IPS DF 19.7 (cell line): Measurements from ENCODE around the gene P2RY2.
"Not testable (repeated sequence)": the region's sequence is repeated elsewhere in the genome, so short reads cannot be mapped to it uniquely, and the experiment has no call there.

ENCODE experiments used
- DNase-seq: peaks from one replicate; pipeline ENCODE4 v3.0.0-alpha.2; 2013; ENCODE audit warnings: low read depth, low spot score

Gene P2RY2

GRCh38 chr11:73266646-73267020, 48.6 kb downstream of the P2RY2 start:
- no peak for DNase-seq

DNA sequence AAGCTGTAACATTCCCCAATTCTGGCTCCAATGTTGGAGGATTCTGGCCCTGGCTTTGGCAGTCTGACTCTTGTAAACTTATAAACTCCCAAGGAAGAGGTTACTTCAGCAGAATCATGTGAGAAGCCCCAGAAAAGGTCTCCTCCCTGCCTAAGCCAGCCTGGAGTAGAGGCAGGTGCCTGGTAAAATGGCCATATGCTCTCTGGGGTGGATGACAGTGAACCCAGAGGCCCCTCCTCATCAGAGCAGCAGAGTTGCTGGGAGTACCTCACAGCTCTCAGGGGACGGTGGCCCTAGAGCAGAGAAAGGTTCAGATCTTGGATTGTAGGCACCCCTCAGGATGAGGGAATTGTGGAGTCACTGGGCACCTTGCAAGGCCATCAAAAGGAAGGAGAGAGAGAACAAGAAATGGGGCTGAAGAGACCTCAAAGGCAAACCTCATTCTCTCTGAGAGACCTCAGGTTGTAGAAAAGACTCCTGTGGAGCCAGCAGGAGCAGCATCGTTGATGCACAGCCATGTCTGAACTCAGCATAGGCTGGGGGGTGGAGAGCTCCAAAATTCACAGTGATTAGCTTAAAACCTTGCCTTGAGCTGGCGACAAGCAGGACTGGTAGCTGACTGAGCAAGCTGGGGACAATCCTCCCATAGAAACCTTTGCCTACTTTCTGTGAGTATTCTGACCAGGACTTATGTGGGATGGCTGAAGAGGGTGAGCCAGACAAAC, 49.2 kb downstream of the P2RY2 start:
- no peak for DNase-seq

DNA sequence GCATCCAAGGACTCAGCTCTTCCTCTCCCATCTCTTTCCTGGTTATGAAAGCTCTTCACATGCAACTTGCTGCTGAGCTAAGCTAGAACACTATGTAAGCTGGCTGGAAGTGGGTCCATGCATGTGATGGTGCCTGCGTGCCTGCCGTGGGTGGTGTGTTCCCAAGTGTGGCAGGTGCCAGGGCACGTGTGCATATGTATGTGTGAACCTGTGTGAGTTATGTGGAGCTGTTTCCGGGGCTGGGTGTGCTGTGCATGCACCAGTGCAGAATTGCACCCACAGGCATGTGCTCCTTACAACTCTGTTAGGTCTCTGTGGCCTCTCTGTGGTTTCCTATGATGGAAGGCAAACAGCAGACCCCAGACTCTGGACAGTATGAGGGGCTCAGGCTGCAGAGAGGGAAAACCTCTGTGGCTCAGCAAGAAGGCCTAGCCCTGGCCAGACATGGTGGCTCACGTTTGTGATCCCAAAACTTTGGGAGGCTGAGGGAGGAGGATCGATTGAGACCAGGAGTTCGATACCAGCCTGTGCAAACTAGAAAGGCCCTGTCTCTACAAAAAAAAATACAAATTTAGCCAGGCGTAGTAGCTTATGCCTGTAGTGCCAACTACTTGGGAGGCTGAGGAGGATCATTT, 49.9 kb downstream of the P2RY2 start:
- DNase-seq = no peak

- no peak for DNase-seq
Observed at GRCh38 chr11:73268671-73269271, 50.7 kb downstream of the P2RY2 start.

GRCh38 chr11:73269459-73270015, 51.5 kb downstream of the P2RY2 start:
- DNase-seq = no peak

GRCh38 chr11:73270016-73270854, 52.2 kb downstream of the P2RY2 start:
- DNase-seq = no peak

DNA sequence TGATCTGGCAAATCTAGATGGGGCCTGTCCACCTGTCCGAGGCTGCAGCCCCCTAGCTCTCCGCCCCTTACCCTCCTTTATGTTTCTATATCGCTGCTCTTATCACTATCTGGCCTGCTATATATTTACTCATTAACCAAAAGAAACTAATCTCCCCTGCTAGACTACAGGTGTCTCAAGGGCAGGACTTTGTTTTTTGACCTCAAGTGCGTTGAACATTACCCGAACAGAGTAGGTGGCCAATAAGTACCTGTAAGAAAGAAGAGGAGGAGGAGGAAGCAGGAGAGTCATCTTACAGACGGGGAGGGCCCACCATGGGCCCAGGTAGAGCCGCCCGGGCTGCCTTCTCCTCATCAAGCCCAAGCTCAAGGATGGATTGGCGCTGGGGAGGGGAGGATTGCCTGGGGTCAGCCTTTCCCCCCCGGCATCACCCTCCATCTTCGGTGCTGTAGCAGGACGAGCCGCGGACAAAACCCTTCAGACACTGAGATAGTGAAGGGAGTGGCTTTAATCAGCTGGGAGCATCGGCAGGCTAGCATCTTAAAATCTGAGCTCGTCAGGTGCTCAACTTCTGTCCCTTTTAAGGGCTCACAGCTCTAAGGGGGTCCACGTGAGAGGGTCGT, 52.9 kb downstream of the P2RY2 start:
- no peak for DNase-seq

DNA sequence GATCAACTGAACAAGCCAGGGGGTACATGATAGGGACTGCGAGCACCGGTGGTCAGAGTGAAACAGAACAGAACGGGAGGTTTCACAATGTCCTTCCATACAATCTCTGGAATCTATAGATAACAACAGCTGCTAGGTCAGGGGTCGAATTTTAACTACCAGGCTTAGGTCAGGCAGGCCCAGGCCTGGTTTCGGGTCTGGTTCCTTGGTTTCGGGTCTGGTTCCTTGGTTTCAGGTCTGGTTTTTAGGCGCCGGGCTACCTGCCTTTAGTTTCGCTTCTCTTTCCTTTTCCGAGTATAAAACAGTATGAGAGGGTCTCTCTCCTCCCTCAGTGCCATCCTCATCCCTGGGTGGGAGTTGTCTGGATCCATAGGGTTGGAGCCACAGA, 53.4 kb downstream of the P2RY2 start:
- DNase-seq = not testable (repeated sequence)

- DNase-seq = no peak
Observed at GRCh38 chr11:73271936-73272679, 54.0 kb downstream of the P2RY2 start, which contains the start of gene P2RY6. TSS of gene P2RY6 (plus strand) at chr11:73272338. CDS start at chr11:73296519, 24,181 bp downstream.

DNA sequence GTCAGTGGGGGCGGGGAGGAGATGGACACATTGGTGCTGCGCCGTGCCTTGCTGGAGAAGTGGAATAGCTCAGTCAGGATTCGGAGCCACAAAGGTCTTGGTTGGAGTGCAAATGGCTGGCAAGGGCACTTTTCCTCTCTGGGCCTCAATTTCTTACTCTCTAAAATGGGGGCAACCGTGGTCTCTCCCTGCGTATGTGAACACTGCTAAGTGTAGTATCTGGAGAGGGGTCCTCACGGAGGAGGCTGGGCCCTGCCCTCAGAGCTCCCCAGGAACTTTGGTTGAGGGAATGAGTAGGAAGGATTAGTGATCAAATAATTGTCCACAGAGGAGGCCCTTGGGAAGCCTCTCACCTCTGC, 54.6 kb downstream of the P2RY2 start:
- DNase-seq = no peak

DNA sequence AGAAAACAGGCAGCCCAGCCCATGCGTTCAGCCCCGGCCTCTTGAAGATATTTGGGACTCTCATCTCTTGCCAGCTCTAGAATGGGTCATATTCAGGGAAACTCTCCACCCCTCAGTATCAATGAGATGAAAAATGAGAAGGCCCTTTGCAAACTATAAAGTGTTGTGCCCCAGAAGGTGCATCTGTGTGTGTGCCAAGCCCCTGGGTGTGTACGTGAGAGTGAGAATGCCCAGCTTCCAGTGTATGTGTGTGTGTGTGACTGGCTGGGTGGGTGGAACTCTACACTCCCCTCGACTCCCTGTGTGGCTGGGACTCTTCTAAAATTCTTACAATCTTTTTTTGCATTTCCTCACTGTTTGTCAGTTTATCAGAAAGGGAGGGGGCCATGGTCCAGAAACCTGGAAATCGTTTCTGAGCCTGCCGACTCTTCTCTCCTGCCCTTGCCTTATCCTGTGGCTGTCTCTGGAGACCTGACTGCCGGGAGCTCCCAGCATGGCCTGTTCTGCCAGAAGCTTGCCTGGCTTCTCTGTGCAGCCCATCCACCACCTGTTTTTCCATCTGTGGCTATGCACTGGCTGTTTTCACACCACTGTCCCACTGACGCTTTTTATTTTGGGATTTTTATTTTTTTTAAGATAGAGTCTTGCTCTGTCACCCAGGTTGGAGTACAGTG, 55.3 kb downstream of the P2RY2 start:
- DNase-seq = no peak

- not testable (repeated sequence) for DNase-seq
Observed at GRCh38 chr11:73274191-73274590, 56.1 kb downstream of the P2RY2 start.

DNA sequence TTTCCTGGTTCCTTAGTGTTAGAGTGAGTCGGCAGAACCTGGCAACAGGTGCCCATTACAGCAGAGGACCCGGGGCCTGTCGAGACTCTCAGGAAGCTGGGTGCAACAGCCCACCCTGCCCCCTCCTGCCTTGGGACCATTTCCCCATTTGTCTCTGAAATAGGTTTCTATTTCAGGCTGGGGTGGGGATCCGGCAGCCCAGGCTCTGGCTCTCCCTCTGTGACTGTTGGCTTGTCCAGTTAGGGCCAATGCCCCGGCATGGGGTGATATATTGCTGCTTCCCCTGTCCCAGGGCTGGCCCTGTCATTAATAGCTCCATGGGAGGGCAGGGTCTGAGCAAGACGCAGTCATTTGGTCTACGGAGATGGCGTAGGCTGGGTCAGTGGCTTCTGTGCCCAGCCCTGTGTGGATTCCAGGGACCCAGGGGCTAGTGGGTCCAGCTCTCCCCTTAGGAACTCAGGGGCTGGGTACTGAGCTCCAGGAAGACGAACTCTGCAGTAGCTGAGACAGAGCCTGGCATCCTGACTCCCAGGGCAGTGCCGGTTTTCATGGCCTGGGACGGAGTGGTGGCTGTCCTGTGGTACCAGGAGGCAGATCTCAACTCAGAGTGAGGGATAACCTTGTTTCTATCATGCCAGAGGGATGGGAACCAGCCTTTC, 56.8 kb downstream of the P2RY2 start:
- no peak for DNase-seq

GRCh38 chr11:73275381-73275750, 57.3 kb downstream of the P2RY2 start:
- no peak for DNase-seq

DNA sequence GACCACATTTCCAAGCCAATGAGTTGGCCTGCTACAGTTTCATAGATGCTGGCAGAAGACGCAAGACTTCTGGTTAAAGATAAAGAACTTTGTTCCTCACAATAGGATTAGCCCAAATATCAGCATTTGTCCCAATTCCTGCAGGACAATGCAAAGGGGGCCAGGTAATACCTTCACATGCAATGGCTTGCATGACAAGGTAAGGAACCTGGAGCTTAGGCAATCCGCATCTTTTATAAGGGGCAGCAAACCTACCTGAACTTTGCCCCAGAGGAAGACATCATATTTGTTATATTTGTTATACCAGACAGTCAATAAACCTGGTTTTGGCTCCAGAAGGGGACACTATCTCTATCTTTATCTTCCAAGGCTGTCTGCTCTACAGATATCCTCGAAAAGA, 59.4 kb downstream of the P2RY2 start:
- no peak for DNase-seq

DNA sequence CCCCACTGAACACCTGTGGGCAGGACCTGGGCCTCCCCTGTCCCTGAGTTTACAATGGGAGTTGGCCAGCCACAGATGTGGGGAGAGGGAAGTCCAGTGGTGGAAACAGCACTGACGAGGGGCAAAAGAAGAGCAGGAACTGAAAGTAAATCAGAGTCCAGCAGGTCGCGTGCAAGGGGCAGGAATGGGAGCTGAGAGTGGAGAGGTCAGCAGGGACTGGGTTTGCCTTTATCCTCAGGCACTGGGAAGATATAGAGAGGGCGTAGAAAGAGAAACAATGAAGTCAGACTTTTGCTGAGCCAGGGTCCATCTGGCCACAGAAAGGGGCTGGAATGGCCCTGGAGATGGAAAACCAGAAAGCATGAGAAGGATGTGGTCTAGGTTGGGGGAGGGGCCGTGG, 62.5 kb downstream of the P2RY2 start:
- no peak for DNase-seq

- no peak for DNase-seq
Observed at GRCh38 chr11:73281201-73281741, 63.2 kb downstream of the P2RY2 start.

DNA sequence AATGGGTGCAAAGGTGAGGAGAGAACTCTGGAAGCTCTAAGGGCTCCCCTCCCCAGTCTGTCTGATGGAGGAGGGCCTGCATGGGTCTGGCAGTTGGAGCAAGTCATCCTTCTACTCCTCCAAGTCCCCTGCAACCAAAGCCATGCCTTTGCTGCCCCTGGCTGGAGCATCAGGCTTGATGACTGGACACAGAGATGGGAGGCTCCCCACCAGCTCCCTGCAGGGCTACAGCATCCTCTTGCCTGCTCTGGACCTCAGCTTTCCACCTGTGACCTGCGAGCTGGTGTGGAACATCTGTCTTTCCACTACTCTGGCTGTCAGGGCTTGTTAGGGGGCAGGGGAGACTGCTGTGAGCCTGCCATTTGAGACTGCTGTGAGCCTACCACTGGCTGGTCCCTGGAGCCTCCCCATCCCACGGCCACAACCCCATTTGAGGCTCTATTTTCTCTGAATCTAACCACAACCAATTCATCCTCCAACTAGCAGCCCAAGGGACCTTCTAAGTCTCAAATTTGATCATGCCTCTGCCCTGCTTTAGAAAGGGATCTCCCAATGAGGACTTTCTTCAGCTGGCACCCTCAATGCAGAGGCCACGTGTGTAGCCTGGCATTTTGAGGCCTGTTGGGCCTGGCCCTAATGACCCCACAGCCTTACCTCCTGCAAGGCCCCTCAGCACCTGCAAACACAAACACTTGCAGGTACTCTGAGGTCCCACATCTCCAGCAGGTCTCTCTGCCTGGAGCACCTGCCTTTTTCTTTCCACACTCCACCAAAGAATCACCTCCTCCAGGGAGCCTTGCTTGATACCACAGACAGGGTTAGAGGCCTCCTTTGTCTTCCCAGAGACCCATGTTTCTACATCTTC, 63.9 kb downstream of the P2RY2 start:
- no peak for DNase-seq
